ENCODE data around the gene TMIGD1. TPM values are rescaled to one million over a fixed set of nuclear protein-coding genes. Genes with fewer than 3 reads are reported as not detected.

The TMIGD1 gene
- total RNA-seq (2014; rRNA removed; shearing (Covaris generic)) = not detected in 2 replicates

GRCh38 chr17:30333503-30334360, at the start of gene TMIGD1:
TSS of gene TMIGD1 (minus strand) at chr17:30334057. CDS start at chr17:30332133, 1,924 bp downstream.

GRCh38 chr17:30378825-30379302, 45.0 kb upstream of the TMIGD1 start, which contains the start of gene CPD:
TSS of gene CPD (plus strand) at chr17:30378927. CDS start at chr17:30378981, 54 bp downstream.

GRCh38 chr17:30291543-30292285, 42.1 kb downstream of the TMIGD1 start, which contains the start of gene BLMH:
TSS of gene BLMH (minus strand) at chr17:30291944. CDS start at chr17:30291819, 125 bp downstream.

Small RNAs within 50 kb of the gene (small RNA-seq; reads per million reads assigned to genes)
- not detected for gene RF00019
- not detected for gene RNU6-1267P
- not detected for gene RNU6-990P

Other genes with a start within 250 kb of the TMIGD1 start
- gene NSRP1, start 217.2 kb downstream of the TMIGD1 start, total RNA-seq (2014; rRNA removed; shearing (Covaris generic)) = 17.0 and 22.1 TPM in 2 replicates
- gene SLC6A4, start 98.4 kb downstream of the TMIGD1 start, total RNA-seq (2014; rRNA removed; shearing (Covaris generic)) = 0.26 TPM in 1 of 2 replicates, not detected in the other
- gene BLMH, start 42.1 kb downstream of the TMIGD1 start, total RNA-seq (2014; rRNA removed; shearing (Covaris generic)) = 36.0 and 41.4 TPM in 2 replicates
- gene CPD, start 44.9 kb upstream of the TMIGD1 start, total RNA-seq (2014; rRNA removed; shearing (Covaris generic)) = 42.1 and 75.1 TPM in 2 replicates
- gene GOSR1, start 143.4 kb upstream of the TMIGD1 start, total RNA-seq (2014; rRNA removed; shearing (Covaris generic)) = 28.4 and 31.1 TPM in 2 replicates